Body of pancreas (tissue), 4 donors: ENCODE data around the gene AJM1.
"Not testable (repeated sequence)": the region's sequence is repeated elsewhere in the genome, so short reads cannot be mapped to it uniquely, and the experiment has no call there.

Source experiments
- CTCF ChIP-seq, 7 experiments: fragments of 450-650 bp in 4 of 7; fragments of 200-600 bp in 3 of 7; sonication (generic) in 3 of 7; IDR thresholded peaks; one replicate each; pipeline ENCODE4 v1.5.1; 2016 to 2019; ENCODE audit warnings: antibody characterized with exemption in 7 of 7
- POLR2A ChIP-seq, 3 donors: fragments of 450-650 bp; IDR thresholded peaks; one replicate each; pipeline ENCODE4 v1.6.1; 2016; ENCODE audit warnings: antibody characterized with exemption in 3 of 3, mild to moderate bottlenecking in 2 of 3

GRCh38 chr9:136841646-136842379, 465 bp upstream of the AJM1 start:
- not testable (repeated sequence) for TF ChIP-seq CTCF, POLR2A (IDR thresholded peaks at IDR 0.05)
